HCT116 (cell line): ENCODE data around the gene RAB25. TPM values are rescaled to one million over a fixed set of nuclear protein-coding genes. Genes with fewer than 3 reads are reported as not detected.

ENCODE experiments used
- ATAC-seq: fragments of 200-7000 bp; cut with Tn5 transposase; 2 replicates; pipeline ENCODE4 v1.9.1; 2020; ENCODE audit warnings: mild to moderate bottlenecking, moderate library complexity
- BruUV-seq: library from RNA; stranded (reverse); fragments of 400-500 nt; replicated peaks from 2 replicates; lab custom pipeline; 2021; lab: Mats Ljungman, UMichigan
- CTCF ChIA-PET: fragments of 300-600 bp; sonication (Branson Sonifier 250); formaldehyde crosslinking; loops from one replicate; lab custom pipeline; 2021; ENCODE audit warnings: antibody characterized with exemption; lab: Charles Lee
- POLR2A ChIA-PET: fragments of 300-600, 350-600 bp; sonication (Branson Sonifier 250); formaldehyde crosslinking; loops from one replicate; lab custom pipeline; 2021; ENCODE audit warnings: antibody characterized with exemption; lab: Charles Lee
- RAD21 ChIA-PET, 2 experiments: fragments of 300-600 bp; sonication (Branson Sonifier 250); formaldehyde crosslinking; loops; one replicate each; lab custom pipeline; 2023; ENCODE audit warnings: low total read pairs in 2 of 2; ENCODE audit not compliant: uncharacterized antibody in 2 of 2, unreplicated experiment in 2 of 2, low non-redundant PET in 1 of 2; lab: Charles Lee
- DNase-seq: peaks from one replicate; pipeline ENCODE4 v3.0.0-alpha.2; 2010; ENCODE audit warnings: low read depth, low spot score
- H2AFZ ChIP-seq: fragments of 200-600 bp; shearing (Covaris generic), sonication (generic); 2 replicates; pipeline ENCODE4 v1.6.1; 2017; ENCODE audit warnings: low read depth, mixed run types, mixed read lengths, antibody characterized with exemption, low read length; ENCODE audit not compliant: poor library complexity, severe bottlenecking
- H3K27ac ChIP-seq: 2 replicates; pipeline ENCODE4 v1.5.1; 2012; ENCODE audit warnings: low read depth, low read length
- H3K27me3 ChIP-seq: fragments of 200-600 bp; sonication (generic); 2 replicates; pipeline ENCODE4 v1.6.1; 2016; ENCODE audit warnings: mixed run types, low read length, mixed read lengths; ENCODE audit not compliant: insufficient read depth
- H3K36me3 ChIP-seq, 2 experiments: fragments of 200-500 bp in 1 of 2; fragments of 200-600 bp in 1 of 2; sonication (Bioruptor generic) in 1 of 2; sonication (generic) in 1 of 2; 2 replicates each; pipeline versions ENCODE4 v1.5.1 to v1.6.1; 2014 to 2016; ENCODE audit warnings: low read length in 2 of 2, inconsistent platforms in 1 of 2, mixed read lengths in 1 of 2, mixed run types in 1 of 2; ENCODE audit not compliant: insufficient read depth in 2 of 2, control insufficient read depth in 1 of 2
- H3K4me1 ChIP-seq, 2 experiments: fragments of 200-600 bp in 1 of 2; sonication (generic) in 1 of 2; 2 replicates each; pipeline versions ENCODE4 v1.5.1 to v1.6.1; 2012 to 2017; ENCODE audit warnings: low read length in 2 of 2, inconsistent platforms in 1 of 2, mild to moderate bottlenecking in 1 of 2, mixed read lengths in 1 of 2, mixed run types in 1 of 2, moderate library complexity in 1 of 2; ENCODE audit not compliant: insufficient read depth in 2 of 2, control insufficient read depth in 1 of 2
- H3K4me2 ChIP-seq: fragments of 200-600 bp; sonication (generic); 2 replicates; pipeline ENCODE4 v1.6.1; 2017; ENCODE audit warnings: mixed run types, low read length, mixed read lengths
- H3K4me3 ChIP-seq, 2 experiments: fragments of 200-600 bp in 1 of 2; sonication (generic) in 1 of 2; replicated peaks in 1 of 2; 2 replicates each; pipeline ENCODE4 v1.5.1; 2011 to 2016; ENCODE audit warnings: low read length in 2 of 2, control low read depth in 1 of 2, low read depth in 1 of 2, mild to moderate bottlenecking in 1 of 2, mixed read lengths in 1 of 2, mixed run types in 1 of 2
- H3K79me2 ChIP-seq: fragments of 200-600 bp; sonication (generic); 2 replicates; pipeline ENCODE4 v1.6.1; 2017; ENCODE audit warnings: mild to moderate bottlenecking, mixed run types, low read length, moderate library complexity, mixed read lengths; ENCODE audit not compliant: insufficient read depth
- H3K9ac ChIP-seq: fragments of 200-600 bp; sonication (generic); 2 replicates; pipeline ENCODE4 v1.6.1; 2016; ENCODE audit warnings: low read length, mixed read lengths
- H3K9me2 ChIP-seq: fragments of 200-600 bp; sonication (generic), shearing (Covaris generic); 2 replicates; pipeline ENCODE4 v1.6.1; 2017; ENCODE audit warnings: mixed run types, mild to moderate bottlenecking, moderate library complexity; ENCODE audit not compliant: insufficient read depth
- H3K9me3 ChIP-seq, 2 experiments: fragments of 200-500 bp in 1 of 2; fragments of 200-600 bp in 1 of 2; sonication (Bioruptor generic) in 1 of 2; sonication (generic) in 1 of 2; 2 replicates each; pipeline ENCODE4 v1.6.1; 2014 to 2017; ENCODE audit warnings: low read length in 2 of 2, mixed read lengths in 2 of 2, inconsistent platforms in 1 of 2, low read depth in 1 of 2, mild to moderate bottlenecking in 1 of 2, mixed run types in 1 of 2, moderate library complexity in 1 of 2; ENCODE audit not compliant: control insufficient read depth in 1 of 2, insufficient read depth in 1 of 2
- H4K20me1 ChIP-seq: fragments of 200-600 bp; sonication (generic), shearing (Covaris generic); 2 replicates; pipeline ENCODE4 v1.6.1; 2017; ENCODE audit warnings: mixed run types, mild to moderate bottlenecking, moderate library complexity; ENCODE audit not compliant: insufficient read depth
- CBX3 ChIP-seq: IDR thresholded peaks from 2 replicates; pipeline ENCODE4 v1.6.1; 2012; ENCODE audit warnings: low read depth
- CEBPB ChIP-seq: IDR thresholded peaks from 2 replicates; pipeline ENCODE4 v1.6.1; 2012; ENCODE audit warnings: low read depth
- ELF1 ChIP-seq: IDR thresholded peaks from 2 replicates; pipeline ENCODE4 v1.6.1; 2012; ENCODE audit warnings: low read depth, borderline replicate concordance
- EZH2 ChIP-seq: fragments of 200-600 bp; sonication (generic); IDR thresholded peaks from 2 replicates; pipeline ENCODE4 v1.6.1; 2017; ENCODE audit warnings: antibody characterized with exemption, mixed run types
- FOSL1 ChIP-seq: IDR thresholded peaks from 2 replicates; pipeline ENCODE4 v1.6.1; 2012; ENCODE audit warnings: low read depth
- JUND ChIP-seq: IDR thresholded peaks from 2 replicates; pipeline ENCODE4 v1.6.1; 2012
- POLR2A ChIP-seq: IDR thresholded peaks from 2 replicates; pipeline ENCODE4 v1.7.0; 2011; ENCODE audit warnings: borderline replicate concordance; ENCODE audit not compliant: insufficient read depth, insufficient read length; ENCODE audit errors: extremely low read depth
- POLR2AphosphoS5 ChIP-seq: IDR thresholded peaks from 2 replicates; pipeline ENCODE4 v1.6.1; 2011; ENCODE audit warnings: mild to moderate bottlenecking, low read depth, low read length, moderate library complexity
- RAD21 ChIP-seq: IDR thresholded peaks from 2 replicates; pipeline ENCODE4 v1.6.1; 2012; ENCODE audit warnings: low read depth, mild to moderate bottlenecking
- SP1 ChIP-seq: IDR thresholded peaks from 2 replicates; pipeline ENCODE4 v1.6.1; 2012; ENCODE audit warnings: low read depth
- SRF ChIP-seq: IDR thresholded peaks from 2 replicates; pipeline ENCODE4 v1.6.1; 2012; ENCODE audit warnings: low read depth
- TCF7L2 ChIP-seq: IDR thresholded peaks from 2 replicates; pipeline ENCODE4 v1.7.0; 2011; ENCODE audit warnings: borderline replicate concordance, inconsistent platforms; ENCODE audit not compliant: insufficient read depth, insufficient read length; ENCODE audit errors: extremely low read depth
- YY1 ChIP-seq: IDR thresholded peaks from 2 replicates; pipeline ENCODE4 v1.6.1; 2011; ENCODE audit warnings: low read length, low read depth, moderate library complexity, mild to moderate bottlenecking; ENCODE audit not compliant: insufficient replicate concordance; ENCODE audit errors: extremely low read depth
- intact Hi-C: fragments of 100-400 bp; cut with micrococcal nuclease; formaldehyde crosslinking; loops from 2 replicates; pipeline ENCODE4 v1.10.0; 2022
- total RNA-seq: library from RNA; stranded (reverse); gene quantifications from one replicate; pipeline ENCODE4 v1.2.1, GENCODE V29; 2021; ENCODE audit not compliant: unreplicated experiment
- TF ChIP-seq, protein P1 (sequence below): IDR thresholded peaks from 2 replicates; pipeline ENCODE4 v1.6.1; 2012
- TF ChIP-seq, protein P2 (sequence below): IDR thresholded peaks from 2 replicates; pipeline ENCODE4 v1.6.1; 2012
- TF ChIP-seq, protein P3 (sequence below): IDR thresholded peaks from 2 replicates; pipeline ENCODE4 v1.6.1; 2011; ENCODE audit warnings: mild to moderate bottlenecking, low read length, moderate library complexity; ENCODE audit not compliant: insufficient replicate concordance; ENCODE audit errors: extremely low read depth

RAB25 gene
- total RNA-seq, 1 experiment from 2014 or later, result 142 TPM

DNA sequence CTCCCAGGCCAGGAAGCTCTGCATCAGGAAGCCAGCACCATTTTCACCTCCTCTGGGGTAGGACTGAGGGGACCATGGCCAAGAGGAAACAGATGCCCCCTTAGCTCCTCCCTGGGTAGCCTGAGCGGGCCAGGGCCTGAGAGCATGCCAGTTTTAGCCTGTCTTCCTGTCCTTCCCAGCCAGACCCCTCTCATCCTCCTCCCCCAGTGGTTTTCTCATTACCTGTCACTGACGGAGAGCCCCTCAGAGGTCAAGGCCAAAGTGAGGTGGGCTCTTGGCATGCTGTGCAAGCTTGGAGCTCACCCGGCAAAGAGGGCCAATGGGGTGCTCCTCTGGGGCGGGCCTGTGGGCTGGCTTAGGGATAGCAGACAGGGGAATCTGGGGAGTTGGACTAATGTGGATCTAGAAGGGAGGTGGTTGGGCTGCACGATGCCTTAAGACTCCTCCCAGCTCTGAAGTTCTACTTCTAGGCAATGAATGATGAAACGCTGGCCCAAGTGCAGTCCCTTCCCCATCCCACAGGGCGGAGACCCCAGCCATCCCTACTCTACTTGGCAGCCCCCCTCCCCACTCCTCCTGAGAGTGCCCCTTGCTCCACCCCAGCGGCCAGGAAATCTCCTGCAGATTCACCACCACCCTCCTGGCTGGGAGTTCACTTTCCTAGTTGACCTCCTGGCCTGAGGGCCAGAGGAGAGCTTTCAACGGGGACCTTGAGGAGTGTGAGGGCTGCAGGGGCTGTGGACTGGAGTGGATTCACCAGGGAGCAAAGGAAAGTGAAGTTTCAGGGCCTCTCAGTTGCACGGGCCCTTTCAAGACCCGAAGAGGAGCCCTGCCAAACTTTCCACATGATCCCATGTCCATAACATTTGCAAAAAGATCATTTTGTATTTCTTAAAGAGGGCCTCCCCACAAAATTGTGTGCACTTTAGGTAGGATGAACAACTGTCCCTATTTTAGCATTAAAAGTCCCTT lies 44.2 kb downstream of the RAB25 start:
- peak overlapping the region; percentile 84 for H3K9ac ChIP-seq
- no peaks in the 10 kb centered on the region for H3K9me2 ChIP-seq
- peaks cover 78 to 94% of the 10 kb centered on the region in 2 experiments for H3K4me1 ChIP-seq
- H3K9me3 ChIP-seq, result no peaks in the 10 kb centered on the region
- H2AFZ ChIP-seq, result no peak overlapping the region
- H3K4me3 ChIP-seq, result peak overlapping the region; percentile 44 to 56
- TF ChIP-seq SRF (no peak), YY1 (no peak), POLR2A (no peak), SP1 (no peak), CEBPB (no peak), FOSL1 (no peak), TCF7L2 (no peak), CBX3 (no peak), ELF1 (no peak), POLR2AphosphoS5 (no peak), RAD21 (no peak), JUND (no peak), EZH2 (no peak)
- TF ChIP-seq, protein P1, sequence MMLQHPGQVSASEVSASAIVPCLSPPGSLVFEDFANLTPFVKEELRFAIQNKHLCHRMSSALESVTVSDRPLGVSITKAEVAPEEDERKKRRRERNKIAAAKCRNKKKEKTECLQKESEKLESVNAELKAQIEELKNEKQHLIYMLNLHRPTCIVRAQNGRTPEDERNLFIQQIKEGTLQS, result no peak
- TF ChIP-seq, protein P2, sequence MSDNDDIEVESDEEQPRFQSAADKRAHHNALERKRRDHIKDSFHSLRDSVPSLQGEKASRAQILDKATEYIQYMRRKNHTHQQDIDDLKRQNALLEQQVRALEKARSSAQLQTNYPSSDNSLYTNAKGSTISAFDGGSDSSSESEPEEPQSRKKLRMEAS, result no peak
- TF ChIP-seq, protein P3, sequence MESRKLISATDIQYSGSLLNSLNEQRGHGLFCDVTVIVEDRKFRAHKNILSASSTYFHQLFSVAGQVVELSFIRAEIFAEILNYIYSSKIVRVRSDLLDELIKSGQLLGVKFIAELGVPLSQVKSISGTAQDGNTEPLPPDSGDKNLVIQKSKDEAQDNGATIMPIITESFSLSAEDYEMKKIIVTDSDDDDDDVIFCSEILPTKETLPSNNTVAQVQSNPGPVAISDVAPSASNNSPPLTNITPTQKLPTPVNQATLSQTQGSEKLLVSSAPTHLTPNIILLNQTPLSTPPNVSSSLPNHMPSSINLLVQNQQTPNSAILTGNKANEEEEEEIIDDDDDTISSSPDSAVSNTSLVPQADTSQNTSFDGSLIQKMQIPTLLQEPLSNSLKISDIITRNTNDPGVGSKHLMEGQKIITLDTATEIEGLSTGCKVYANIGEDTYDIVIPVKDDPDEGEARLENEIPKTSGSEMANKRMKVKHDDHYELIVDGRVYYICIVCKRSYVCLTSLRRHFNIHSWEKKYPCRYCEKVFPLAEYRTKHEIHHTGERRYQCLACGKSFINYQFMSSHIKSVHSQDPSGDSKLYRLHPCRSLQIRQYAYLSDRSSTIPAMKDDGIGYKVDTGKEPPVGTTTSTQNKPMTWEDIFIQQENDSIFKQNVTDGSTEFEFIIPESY, result no peak
- 0 out of 2 replicates have a peak, but pooled peaks cover 3% of the 10 kb centered on the region for H3K79me2 ChIP-seq
- no TSS peak for BruUV-seq
- no peaks in the 10 kb centered on the region for H4K20me1 ChIP-seq
- ATAC-seq, result no peak
- H3K27ac ChIP-seq, result peak overlapping the region; percentile 96
- ChIA-PET CTCF (interaction anchor here (0.8 to 2.6 kb wide), 5 partner anchors 8 to 23 kb away, joined by 4 to 10 read pairs (median 4); no protein-coding TSS in a partner anchor), POLR2A (interaction anchor here (0.6 to 3.5 kb wide), 3 partner anchors 8 to 18 kb away, joined by 3 to 28 read pairs (median 14); partner anchors contain the start of gene LMNA), RAD21 (interaction anchor here in 1 of 2 experiments (3.0 kb wide), 1 partner anchor 25 kb away, joined by 14 read pairs; no protein-coding TSS in a partner anchor)
- peak overlapping the region; percentile 89 for H3K4me2 ChIP-seq
- intact Hi-C loops, result no loop called here
- no peak for DNase-seq
- H3K27me3 ChIP-seq, result no peaks in the 10 kb centered on the region
- no peaks in the 10 kb centered on the region for H3K36me3 ChIP-seq
